Measurements from ENCODE around the gene KAZN.

- TF ChIP-seq CTCF (IDR thresholded peaks at IDR 0.05; ENCODE audit: poor library complexity, severe bottlenecking) (no peak), TAF1 (IDR thresholded peaks at IDR 0.05; ENCODE audit: low read depth) (no peak), EP300 (conservative IDR thresholded peaks at IDR 0.05; ENCODE audit: poor library complexity, severe bottlenecking) (no peak)
Observed at GRCh38 chr1:15095496-15095875, 497.0 kb downstream of the KAZN start.
